ENCODE measurements around the gene ST14. TPM values are rescaled to one million over a fixed set of nuclear protein-coding genes. Genes with fewer than 3 reads are reported as not detected.
A peak's percentile ranks its signal among the peaks of the same experiment; 100 is the strongest.

ST14 gene
- total RNA-seq, 1 donor from 2014 or later = 22.6 TPM

- no peak for DNase-seq
Measured at GRCh38 chr11:130211144-130211543, 51.6 kb downstream of the ST14 start.

GRCh38 chr11:130211781-130212401, 52.3 kb downstream of the ST14 start:
- Mint-ChIP-seq H3K27me3 (no peaks in the 10 kb centered on the region), H3K36me3 (ENCODE audit: low read depth) (peaks cover 28% of the 10 kb centered on the region), H3K27ac (no peak overlapping the region), H3K4me1 (peaks cover 6% of the 10 kb centered on the region), H3K9me3 (no peaks in the 10 kb centered on the region), H3K4me3 (no peak overlapping the region)
- CTCF ChIA-PET = interaction anchor here (0.9 to 1.6 kb wide), 17 partner anchors 8 to 651 kb away, joined by 3 to 29 read pairs (median 4); no protein-coding TSS in a partner anchor
- DNase-seq = peak; percentile 10
- no peak for ATAC-seq (ENCODE audit: low read depth)
- intact Hi-C loops (cut with micrococcal nuclease) = no loop called here
- TF ChIP-seq, protein P1, sequence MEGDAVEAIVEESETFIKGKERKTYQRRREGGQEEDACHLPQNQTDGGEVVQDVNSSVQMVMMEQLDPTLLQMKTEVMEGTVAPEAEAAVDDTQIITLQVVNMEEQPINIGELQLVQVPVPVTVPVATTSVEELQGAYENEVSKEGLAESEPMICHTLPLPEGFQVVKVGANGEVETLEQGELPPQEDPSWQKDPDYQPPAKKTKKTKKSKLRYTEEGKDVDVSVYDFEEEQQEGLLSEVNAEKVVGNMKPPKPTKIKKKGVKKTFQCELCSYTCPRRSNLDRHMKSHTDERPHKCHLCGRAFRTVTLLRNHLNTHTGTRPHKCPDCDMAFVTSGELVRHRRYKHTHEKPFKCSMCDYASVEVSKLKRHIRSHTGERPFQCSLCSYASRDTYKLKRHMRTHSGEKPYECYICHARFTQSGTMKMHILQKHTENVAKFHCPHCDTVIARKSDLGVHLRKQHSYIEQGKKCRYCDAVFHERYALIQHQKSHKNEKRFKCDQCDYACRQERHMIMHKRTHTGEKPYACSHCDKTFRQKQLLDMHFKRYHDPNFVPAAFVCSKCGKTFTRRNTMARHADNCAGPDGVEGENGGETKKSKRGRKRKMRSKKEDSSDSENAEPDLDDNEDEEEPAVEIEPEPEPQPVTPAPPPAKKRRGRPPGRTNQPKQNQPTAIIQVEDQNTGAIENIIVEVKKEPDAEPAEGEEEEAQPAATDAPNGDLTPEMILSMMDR (IDR thresholded peaks at IDR 0.05) = no peak
- POLR2A ChIA-PET = interaction anchor here (0.5 to 1.0 kb wide), 2 partner anchors 76 to 705 kb away, joined by 3 to 8 read pairs; partner anchors contain the start of gene SNX19

More at GRCh38 chr11:130211144-130211543, 51.6 kb downstream of the ST14 start:
- H3K27ac Mint-ChIP-seq = peak overlapping the region; percentile 33
- CTCF ChIA-PET = interaction anchor here (1.5 kb wide), 1 partner anchor 224 kb away, joined by 4 read pairs; no protein-coding TSS in a partner anchor
- TF ChIP-seq, protein P1 (IDR thresholded peaks at IDR 0.05) = no peak
- H3K9me3 Mint-ChIP-seq = no peaks in the 10 kb centered on the region
- H3K4me3 Mint-ChIP-seq = no peak overlapping the region
- H3K36me3 Mint-ChIP-seq (ENCODE audit: low read depth) = peaks cover 29% of the 10 kb centered on the region
- peaks cover 6% of the 10 kb centered on the region for H3K4me1 Mint-ChIP-seq
- intact Hi-C loops (cut with micrococcal nuclease) = no loop called here
- H3K27me3 Mint-ChIP-seq = no peaks in the 10 kb centered on the region
- POLR2A ChIA-PET = no interaction called here
- ATAC-seq (ENCODE audit: low read depth) = no peak

DNA sequence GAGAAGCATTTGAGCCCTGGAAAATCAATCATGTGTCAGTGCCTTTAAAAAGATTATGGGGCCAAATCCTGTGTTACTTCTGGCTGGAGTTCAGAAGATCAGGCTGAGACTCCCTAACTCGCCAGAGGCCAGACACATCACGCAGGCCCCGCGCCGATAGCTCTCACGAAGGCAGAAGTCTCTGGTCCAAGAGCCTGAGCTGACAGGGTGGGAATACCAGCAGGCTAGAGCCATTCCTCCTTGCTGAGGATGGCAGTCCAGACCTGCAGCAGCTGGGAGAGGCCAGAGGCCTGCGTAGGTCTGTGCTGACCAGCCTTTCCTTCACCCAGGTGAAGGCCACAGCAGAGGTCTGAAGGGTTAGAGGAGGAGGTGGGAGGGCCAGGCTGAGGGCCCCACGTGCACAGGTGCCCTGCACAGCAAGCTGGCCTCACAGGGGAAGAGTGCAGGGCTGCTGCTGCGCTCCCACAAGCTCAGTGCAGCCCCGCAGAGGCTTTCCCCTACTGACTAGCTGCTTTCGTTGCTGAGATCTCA, 52.9 kb downstream of the ST14 start:
- Mint-ChIP-seq H3K9me3 (no peaks in the 10 kb centered on the region), H3K27ac (no peak overlapping the region), H3K27me3 (no peaks in the 10 kb centered on the region), H3K4me3 (no peak overlapping the region), H3K36me3 (ENCODE audit: low read depth) (peaks cover 27% of the 10 kb centered on the region), H3K4me1 (peaks cover 6% of the 10 kb centered on the region)
- TF ChIP-seq, protein P1 (IDR thresholded peaks at IDR 0.05) = no peak
- ChIA-PET CTCF (interaction anchor here (0.6 to 1.6 kb wide), 28 partner anchors 8 to 650 kb away, joined by 3 to 29 read pairs (median 4); no protein-coding TSS in a partner anchor), POLR2A (interaction anchor here (0.5 to 1.2 kb wide), 4 partner anchors 10 to 704 kb away, joined by 3 to 8 read pairs (median 3); partner anchors contain the start of gene SNX19)
- ATAC-seq (ENCODE audit: low read depth) (no peak), DNase-seq (peak; percentile 14)
- intact Hi-C loops (cut with micrococcal nuclease) = no loop called here

DNA sequence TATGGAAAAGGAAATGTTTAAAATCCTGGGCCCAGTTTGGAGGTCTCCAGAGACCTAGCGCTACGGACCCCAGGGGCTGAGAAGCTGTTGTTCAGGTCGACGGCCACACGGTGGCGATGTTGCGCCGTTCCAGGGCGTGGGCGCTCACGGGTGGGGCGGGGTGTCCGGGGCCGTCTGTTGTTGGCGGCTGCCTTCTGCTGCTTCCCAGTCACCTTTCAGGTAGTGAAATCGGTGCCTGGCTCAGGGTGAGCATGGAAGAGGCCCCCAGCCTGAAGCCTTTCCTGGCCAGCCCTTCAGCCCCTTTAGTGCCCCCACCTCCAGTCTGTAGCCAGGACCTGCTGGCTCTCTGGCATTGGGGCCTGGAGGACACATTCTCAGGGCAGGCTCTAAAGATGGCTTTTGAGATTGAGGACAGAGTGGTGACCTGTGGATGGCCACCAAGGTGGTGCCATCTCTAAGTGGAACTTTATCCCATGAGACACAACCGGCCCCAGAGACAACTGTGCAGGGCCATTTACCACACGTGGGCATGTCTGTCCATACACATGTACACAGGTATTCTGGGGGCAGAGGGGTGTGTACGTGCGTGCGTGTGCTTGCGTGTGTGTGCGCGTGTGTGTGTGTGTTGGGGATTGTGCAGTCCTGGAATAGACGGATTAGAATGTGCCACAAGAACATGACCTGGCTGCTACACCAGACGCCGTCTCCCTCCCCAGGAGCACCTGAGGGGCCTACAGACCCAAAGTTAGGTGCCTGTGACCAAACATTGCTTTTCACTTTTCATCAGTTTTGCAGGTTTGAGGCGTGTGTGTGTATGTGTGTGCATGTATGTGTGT, 53.8 kb downstream of the ST14 start:
- no peak overlapping the region for H3K27ac Mint-ChIP-seq

More for the DNA sequence above, 53.8 kb downstream of the ST14 start:
- Mint-ChIP-seq H3K4me1 (peaks cover 6% of the 10 kb centered on the region), H3K4me3 (no peak overlapping the region), H3K27me3 (no peaks in the 10 kb centered on the region), H3K9me3 (no peaks in the 10 kb centered on the region), H3K36me3 (ENCODE audit: low read depth) (peaks cover 22% of the 10 kb centered on the region)
- ChIA-PET CTCF (interaction anchor here (0.6 to 1.6 kb wide), 28 partner anchors 9 to 649 kb away, joined by 3 to 29 read pairs (median 4); no protein-coding TSS in a partner anchor), POLR2A (interaction anchor here (1.0 to 1.2 kb wide), 3 partner anchors 9 to 703 kb away, joined by 3 read pairs; partner anchors contain the start of gene SNX19)
- intact Hi-C loops (cut with micrococcal nuclease) = loop anchor here (1.0 kb wide), 5 partner anchors 101 to 681 kb away; partner anchors contain the start of gene ZBTB44
- peak; percentile 99 for ATAC-seq (ENCODE audit: low read depth)
- TF ChIP-seq, protein P1 (IDR thresholded peaks at IDR 0.05) = peak; percentile 73
- DNase-seq = peak; percentile 77
